Stimulated activated CD4-positive, alpha-beta T cell treated with anti-CD3 and anti-CD28 coated beads, Interleukin-2, amount 100 ng/mL, for 4 hours (primary cell): ENCODE measurements around the gene NUDT16L1.
"Not testable (repeated sequence)": the region's sequence is repeated elsewhere in the genome, so short reads cannot be mapped to it uniquely, and the experiment has no call there.

Source experiments
- DNase-seq: peaks from one replicate; pipeline ENCODE4 v3.0.0-alpha.2; 2020; ENCODE audit warnings: low read depth

NUDT16L1 gene

DNA sequence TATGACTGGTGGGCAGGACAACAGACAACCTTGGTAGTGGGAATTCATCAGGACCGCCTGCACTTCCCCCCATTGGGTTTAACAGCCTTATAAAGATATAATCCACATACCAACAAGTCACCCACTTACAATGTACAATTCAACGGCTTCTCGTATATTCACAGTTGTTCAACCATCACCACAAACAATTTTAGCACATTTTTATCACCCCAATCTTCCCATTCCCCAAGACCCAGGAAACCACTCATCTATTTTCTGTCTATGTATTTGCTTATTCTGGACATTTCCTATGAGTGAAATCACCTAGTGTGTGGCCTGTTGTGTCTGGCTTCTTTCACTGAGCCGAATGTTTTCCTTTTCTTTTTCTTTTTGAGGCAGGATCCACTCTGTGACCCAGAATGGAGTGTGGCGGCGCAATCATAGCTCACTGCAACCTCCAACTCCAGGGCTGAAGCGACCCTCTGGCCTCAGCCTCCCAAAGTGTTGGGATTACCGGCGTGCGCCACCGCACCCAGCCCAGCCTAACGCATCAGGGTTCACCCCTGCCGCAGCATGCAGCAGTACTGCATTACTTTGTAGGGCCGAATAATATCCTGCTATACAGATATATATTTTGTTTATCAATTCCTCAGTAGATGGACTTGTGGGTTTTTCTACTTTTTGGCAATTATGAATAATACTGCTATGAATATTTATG is 29.9 kb downstream of the NUDT16L1 start:
- no peak for DNase-seq

DNA sequence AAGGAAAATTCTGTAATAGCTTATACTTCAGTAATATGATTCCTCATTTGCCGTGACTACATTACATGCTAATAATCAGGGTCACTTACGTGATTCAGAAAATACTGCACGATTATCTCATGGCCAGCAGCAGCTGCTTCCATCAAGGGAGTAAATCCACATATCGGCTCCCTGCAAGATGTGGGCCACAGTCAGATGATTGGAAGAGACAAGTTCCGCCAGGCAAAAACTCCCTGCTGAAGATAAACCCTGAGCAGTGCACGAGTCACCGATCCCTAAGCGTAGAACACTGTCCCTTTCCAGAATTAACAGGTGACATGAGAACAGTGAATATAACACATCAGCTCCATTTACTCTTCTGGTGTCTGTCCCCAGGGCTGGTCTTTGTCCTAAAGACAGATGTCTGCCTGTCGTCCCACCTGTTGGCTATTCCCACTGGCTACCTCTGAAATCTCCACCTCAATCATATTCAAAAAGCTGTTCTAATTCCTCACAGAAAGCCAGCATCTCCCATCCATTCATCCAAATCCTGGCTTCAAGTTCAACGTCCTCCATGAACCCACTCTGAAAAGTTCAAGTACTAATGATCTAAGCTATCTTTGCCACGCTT is 31.4 kb downstream of the NUDT16L1 start:
- no peak for DNase-seq

DNA sequence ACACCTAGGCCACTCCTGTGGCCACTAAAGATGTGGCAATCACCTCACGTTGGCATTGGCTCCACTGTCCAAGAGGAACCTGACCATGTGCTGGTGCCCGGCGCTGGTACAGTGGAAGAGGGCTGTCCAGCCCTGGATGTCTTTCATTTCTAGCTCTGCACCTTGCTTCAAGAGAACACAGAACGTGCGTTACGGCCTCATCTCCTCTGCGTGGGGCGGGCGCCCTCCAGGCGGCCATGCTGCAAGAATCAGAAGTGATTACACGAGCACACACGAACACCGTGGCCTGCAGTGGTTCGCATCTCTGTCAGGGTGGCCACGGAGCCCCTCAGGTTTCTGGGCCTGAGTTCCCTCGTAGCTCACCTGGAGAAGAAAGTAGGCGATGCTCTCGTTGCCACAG is 33.3 kb downstream of the NUDT16L1 start:
- DNase-seq: no peak

DNA sequence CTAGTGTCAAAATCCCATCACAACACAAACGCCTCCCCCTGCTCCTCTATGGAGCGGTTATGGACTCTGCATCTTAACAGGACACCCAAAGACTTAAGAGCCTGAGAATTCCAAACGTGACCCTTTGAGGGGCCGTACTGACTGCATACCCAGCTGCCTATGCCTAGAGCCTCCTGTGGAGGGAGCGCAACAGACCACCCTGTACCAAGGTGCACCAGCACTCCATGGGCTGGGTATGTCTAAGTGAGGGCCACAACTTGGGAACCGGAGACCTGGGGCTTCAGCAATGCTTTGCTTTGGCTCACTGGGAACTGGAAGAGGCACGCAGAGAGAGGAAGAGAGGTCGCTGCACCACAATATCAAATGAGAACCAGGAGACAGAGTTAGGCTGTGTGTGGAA is 35.3 kb downstream of the NUDT16L1 start:
- no peak for DNase-seq

DNA sequence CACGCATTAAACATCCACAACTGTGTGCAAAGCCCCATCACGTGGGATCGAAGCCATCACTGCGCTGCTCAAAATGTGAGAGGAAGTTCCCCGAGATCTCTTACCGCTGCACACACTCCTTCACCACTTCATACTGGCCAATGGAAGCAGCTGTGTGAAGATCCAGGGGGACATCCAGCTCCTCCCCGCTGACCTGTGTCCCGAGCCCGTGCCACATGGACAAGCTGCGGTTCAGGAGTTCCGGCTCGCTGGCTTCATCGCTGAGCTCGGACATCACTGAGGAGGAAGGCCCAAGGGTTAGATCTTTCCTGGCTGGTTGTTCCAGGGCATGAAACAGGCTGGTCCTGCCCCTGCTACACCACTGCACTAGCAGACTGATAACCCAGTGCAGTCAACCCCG is 36.5 kb downstream of the NUDT16L1 start:
- DNase-seq: no peak

DNA sequence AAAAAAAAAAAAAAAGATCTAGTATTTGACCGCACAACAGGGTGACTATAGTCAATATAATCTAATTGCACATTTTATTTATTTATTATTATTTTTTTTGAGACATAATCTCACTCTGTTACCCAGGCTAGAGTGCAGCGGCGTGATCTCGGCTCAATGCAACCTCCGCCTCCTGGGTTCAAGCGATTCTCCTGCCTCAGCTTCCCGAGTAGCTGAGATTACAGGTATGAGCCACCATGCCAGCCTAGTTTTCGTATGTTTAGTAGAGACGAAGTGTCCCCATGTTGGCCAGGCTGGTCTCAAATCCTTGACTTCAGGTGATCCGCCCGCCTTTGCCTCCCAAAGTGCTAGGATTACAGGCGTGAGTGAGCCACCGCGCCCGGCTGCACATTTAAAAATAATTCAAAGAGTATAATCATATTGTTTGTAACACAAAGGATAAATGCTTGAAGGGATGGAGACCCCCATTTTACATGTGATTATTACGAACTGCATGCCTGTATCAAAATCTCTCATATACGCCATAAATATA is 39.9 kb downstream of the NUDT16L1 start:
- DNase-seq: no peak

DNA sequence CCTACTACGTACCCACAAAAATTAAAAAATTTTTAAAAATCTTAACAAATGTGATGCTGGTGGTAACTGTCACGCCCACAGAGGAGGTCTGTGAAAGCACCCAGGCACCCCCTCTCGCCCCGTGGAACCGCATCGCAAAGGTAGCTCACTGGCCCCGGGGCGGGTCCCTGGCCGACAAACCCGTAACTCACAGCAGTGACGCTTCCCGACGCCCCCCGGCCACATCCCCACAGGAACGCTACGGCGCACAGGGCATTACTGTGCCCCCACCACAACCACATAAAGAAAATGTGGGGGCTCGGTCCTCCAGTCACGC is 40.3 kb downstream of the NUDT16L1 start:
- peak; percentile 16 for DNase-seq

DNA sequence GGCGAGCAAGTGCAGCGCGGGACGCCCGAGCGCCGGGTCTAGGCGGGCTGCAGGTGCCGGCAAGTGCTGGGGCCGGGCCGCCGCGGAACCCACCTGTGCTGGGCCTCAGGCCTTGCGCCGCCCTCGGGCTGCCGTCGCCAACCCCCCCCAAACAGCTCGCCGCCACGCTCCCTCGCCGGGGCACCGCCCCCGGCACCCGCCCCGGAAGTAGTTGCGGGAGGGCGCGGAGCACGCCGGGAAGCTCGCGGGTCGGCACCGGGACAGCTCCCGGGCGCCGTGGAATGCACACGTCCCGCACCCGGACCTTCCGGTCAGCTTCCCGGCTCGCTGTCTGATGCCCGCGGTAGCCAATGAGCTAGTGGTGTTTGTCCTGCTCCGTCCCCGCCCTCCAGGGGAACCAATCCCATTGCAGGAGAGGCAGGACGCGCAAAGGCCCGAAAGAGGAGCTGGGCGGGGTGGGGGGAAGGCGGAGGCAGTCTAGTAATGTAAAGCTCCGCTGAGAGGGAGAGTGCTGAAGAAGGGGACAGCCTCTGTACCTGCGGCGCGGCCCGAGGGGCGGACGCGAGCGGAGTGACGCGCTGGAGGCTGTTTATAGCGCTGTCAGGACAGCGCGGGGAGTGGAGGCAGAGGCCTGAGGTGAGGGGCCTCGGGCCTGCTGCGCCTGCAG is 40.8 kb downstream of the NUDT16L1 start, which contains the start of the genes ANKS3 and DNAAF8:
TSS of gene ANKS3 (minus strand) at position 209 of the 667 bp plus-strand sequence. CDS start 4,122 bp downstream, outside the sequence.
TSS of gene DNAAF8 (plus strand) at position 475 of the 667 bp plus-strand sequence. CDS start 1,978 bp downstream, outside the sequence.
- peak; percentile 66 for DNase-seq

DNA sequence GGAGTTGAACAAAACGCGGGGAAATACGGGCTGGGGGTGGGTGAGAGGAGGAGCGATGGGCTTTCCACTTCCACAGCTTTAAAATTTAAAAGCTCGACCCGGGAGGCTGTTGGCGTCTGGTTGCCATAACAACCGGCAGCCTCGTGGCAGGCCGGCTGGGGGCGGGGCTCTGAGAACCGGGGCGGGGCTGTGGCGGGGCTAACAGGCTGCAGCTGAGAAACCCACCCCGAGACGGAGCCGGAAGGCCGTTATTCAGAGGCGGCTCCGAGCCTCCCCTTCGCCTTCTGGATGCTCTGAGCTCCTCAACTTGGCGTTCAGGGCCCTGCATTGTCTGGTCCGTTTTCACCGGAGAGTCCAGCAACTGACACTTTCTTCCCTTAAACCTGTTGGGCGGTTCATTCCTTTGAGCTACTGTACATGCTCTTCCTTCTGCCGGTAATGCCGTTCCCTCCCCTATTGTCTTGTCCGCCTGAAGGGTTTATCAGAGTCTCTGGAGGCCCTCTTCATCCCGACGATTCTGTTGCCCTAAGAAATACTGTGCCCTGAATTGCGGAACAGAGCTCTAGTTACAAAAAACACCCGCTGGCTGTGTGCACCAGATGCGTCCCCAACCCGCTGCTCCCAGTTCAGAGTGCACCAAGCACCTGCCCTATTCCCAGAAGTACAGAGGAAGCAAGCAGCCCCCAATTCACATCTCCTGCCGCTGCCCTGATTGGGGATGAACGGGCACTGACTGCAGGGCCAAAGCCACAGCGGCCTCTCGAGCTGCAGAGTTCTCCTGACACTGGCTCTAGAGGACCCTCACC is 41.6 kb downstream of the NUDT16L1 start:
- peak; percentile 89 for DNase-seq

DNA sequence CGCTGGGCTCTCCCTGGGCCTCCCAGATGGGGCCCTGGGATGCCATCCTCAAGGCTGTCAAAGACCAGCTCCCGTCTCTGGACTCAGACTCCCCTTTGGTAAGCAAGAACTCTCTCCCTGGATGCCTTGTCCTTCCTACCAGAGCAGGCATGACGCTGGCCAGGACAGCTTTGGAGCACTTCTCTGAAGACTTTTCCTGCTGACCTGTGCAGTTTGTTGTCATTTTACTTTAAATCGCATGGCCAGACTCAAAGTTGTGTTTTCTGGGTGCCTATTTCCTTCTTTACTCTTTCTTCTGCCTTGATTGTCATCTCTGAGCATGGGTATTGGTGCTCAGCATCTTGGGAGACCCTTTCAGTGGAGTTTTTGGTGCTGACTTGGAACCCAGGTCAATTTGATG is 43.2 kb downstream of the NUDT16L1 start:
- DNase-seq: no peak

DNA sequence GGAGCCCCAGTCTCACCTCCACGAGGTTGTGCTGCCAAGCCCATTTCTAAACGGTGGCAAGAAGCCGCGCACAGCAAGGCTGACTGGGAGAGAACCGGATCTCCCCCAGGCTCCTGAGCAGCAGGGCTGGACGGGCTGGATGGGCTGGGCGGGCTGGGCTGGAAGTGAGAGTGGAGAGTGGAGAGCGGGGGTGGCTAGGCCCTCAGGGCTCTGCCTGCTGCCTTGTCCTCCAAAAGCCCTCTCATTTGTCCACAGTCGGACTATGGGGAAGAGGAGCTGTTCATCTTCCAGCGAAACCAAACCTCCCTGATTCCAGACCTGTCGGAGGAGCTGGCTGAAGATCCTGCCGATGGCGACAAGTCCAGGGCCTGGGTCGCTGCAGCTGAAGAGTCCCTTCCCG is 44.2 kb downstream of the NUDT16L1 start:
- DNase-seq: no peak

DNA sequence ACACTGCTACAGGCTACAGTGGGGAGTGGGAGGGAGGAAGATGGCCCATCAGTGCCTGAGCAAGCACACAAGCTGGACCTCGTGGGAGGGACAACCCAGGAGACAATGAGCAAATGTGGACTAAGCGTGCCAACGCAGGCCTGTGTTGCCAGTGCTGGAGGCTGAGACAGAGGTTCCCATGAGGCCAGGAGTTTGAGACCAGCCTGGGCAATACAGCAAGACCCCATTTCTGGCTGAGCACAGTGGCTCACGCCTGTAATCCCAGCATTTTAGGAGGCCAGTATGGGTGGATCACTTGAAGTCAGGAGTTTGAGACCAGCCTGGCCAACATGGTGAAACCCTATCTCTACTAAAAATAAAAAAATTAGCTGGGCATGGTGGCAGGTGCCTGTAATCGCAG is 45.0 kb downstream of the NUDT16L1 start:
- DNase-seq: not testable (repeated sequence)

DNA sequence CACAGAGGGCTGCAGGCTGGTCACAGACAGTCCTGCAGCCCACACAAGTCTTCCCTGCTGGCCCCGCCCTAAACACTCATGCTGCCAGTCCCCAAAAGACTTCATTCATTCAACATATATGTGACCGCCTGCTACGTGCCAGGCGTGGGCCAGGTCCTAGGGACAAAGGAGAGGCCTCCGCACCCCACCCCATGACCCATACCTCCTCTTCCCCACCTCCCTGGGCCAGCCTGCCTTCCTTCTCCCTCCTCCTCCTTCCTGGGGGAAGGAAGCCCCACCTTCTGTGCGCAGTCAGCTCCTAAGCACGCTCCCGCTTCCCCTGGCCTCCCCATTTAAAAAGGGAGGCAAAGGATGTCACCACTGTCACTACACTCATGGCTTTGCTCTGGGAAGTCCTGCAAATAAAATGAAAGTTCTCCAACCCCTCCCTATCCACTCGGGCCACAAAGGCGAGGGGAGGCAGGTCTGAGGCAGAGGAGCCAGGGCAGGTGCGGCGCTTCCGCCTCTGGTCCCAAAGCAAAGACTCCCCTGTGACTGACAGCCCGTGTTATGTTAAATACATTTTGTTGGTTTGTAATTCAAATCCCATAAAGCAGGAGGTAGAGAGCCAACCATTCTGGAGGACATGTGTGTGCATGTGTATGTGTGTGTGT is 50.0 kb downstream of the NUDT16L1 start:
- DNase-seq: no peak

DNA sequence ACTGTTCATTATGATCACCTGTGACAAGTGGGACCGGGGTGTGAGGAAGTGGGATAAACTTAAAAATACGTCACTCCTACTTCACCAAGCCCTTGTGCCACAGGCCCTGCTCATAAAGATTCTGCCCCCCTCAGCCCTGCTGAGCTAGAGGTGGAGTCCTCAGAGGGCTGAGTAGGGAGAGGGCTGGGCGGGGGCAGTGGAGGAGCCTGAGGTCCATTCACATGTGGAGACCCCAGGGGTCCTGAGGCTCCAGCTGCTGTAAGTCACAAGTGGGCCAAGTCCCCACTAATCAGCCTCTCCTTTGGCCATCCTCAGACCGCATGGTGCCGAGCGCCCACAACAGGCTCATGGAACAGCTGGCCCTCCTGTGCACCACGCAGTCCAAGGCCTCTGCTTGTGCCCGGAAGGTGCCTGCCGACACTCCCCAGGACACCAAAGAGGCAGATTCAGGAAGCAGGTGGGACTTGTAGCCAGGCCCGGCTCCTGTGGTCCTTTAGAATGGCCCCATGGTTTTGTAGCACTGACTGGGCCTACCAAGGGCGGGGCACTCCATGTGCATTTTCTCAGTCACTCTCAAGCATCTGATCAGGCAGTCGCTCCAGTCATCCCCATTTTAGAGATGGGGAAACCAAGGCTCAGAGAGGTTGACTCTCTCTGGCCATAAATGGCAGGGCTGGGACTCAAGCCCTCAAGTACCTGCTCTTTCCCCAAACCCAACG is 51.4 kb downstream of the NUDT16L1 start:
- DNase-seq: no peak

DNA sequence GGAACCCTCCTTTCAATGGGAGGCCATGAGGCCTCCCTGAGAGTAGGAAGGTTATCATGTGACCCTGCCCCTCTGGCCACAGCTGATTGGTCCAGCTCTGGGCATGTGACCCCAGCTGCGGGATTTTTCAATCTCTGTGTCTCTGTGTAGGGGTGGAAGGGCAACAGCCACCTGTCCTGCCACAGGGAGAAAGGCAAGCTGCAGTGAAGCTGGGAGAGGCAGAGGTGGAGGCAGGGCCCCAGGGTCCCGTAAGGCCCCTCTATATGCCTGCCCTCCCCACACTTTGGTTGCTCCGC is 51.9 kb downstream of the NUDT16L1 start:
- DNase-seq: no peak
